Fibroblast of skin of left biceps (primary cell): ENCODE results near the gene NEDD4L.
"Not testable (repeated sequence)": the region's sequence is repeated elsewhere in the genome, so short reads cannot be mapped to it uniquely, and the experiment has no call there.

ENCODE experiments used
- DNase-seq, 2 experiments: peaks; one replicate each; pipeline ENCODE4 v3.0.0-alpha.2; 2013; ENCODE audit warnings: low read depth in 2 of 2

NEDD4L gene

GRCh38 chr18:58043491-58044369 is at the start of gene NEDD4L:
NEDD4L (plus strand) TSS chr18:58044226; CDS start chr18:58044661, 435 bp downstream.
- peak; percentile 35 to 42 for DNase-seq

- no peak for DNase-seq
Observed at GRCh38 chr18:57995331-57995730, 48.7 kb upstream of the NEDD4L start.

- not testable (repeated sequence) for DNase-seq
Observed at GRCh38 chr18:57996894-57997293, 47.1 kb upstream of the NEDD4L start.

- no peak for DNase-seq
Observed at GRCh38 chr18:57997820-57998219, 46.2 kb upstream of the NEDD4L start.

- DNase-seq = no peak
Observed at GRCh38 chr18:57998461-57998860, 45.6 kb upstream of the NEDD4L start.

- DNase-seq = peak; percentile 46 to 47
Observed at GRCh38 chr18:58004317-58004716, 39.7 kb upstream of the NEDD4L start.

GRCh38 chr18:58005011-58005410 is 39.0 kb upstream of the NEDD4L start:
- DNase-seq = no peak

GRCh38 chr18:58005885-58006523 is 38.0 kb upstream of the NEDD4L start:
- peak; percentile 50 to 53 for DNase-seq

GRCh38 chr18:58009166-58009565 is 34.9 kb upstream of the NEDD4L start:
- peak; percentile 38 to 44 for DNase-seq

- DNase-seq = no peak
Observed at GRCh38 chr18:58010265-58010664, 33.8 kb upstream of the NEDD4L start.

GRCh38 chr18:58012356-58012755 is 31.7 kb upstream of the NEDD4L start:
- DNase-seq = no peak

- DNase-seq = no peak
Observed at GRCh38 chr18:58013241-58014211, 30.5 kb upstream of the NEDD4L start.

GRCh38 chr18:58015065-58015780 is 28.8 kb upstream of the NEDD4L start:
- DNase-seq = no peak

- no peak for DNase-seq
Observed at GRCh38 chr18:58017267-58017666, 26.8 kb upstream of the NEDD4L start.

- DNase-seq = no peak
Observed at GRCh38 chr18:58020567-58021107, 23.4 kb upstream of the NEDD4L start.

- DNase-seq = no peak
Observed at GRCh38 chr18:58021504-58021903, 22.5 kb upstream of the NEDD4L start.

GRCh38 chr18:58023108-58023507 is 20.9 kb upstream of the NEDD4L start:
- no peak for DNase-seq

- DNase-seq = no peak
Observed at GRCh38 chr18:58024139-58024538, 19.9 kb upstream of the NEDD4L start.

- no peak for DNase-seq
Observed at GRCh38 chr18:58025205-58025604, 18.8 kb upstream of the NEDD4L start.

GRCh38 chr18:58025733-58026132 is 18.3 kb upstream of the NEDD4L start:
- no peak for DNase-seq

- no peak for DNase-seq
Observed at GRCh38 chr18:58026395-58026794, 17.6 kb upstream of the NEDD4L start.
